Jurkat, Clone E6-1 (cell line): ENCODE results near the gene NINJ2.
A peak's percentile ranks its signal among the peaks of the same experiment; 100 is the strongest.

Experiments used
- DNase-seq: peaks from one replicate; pipeline ENCODE4 v3.0.0-alpha.2; 2011; ENCODE audit warnings: low read depth, low spot score
- H3K4me3 ChIP-seq: 2 replicates; pipeline ENCODE4 v1.5.1; 2011; ENCODE audit warnings: mild to moderate bottlenecking, low read length, control low read depth, moderate library complexity

The NINJ2 gene

GRCh38 chr12:675562-675961 is 12.3 kb upstream of the NINJ2 start:
- no peak overlapping the region for H3K4me3 ChIP-seq
- no peak for DNase-seq

DNA sequence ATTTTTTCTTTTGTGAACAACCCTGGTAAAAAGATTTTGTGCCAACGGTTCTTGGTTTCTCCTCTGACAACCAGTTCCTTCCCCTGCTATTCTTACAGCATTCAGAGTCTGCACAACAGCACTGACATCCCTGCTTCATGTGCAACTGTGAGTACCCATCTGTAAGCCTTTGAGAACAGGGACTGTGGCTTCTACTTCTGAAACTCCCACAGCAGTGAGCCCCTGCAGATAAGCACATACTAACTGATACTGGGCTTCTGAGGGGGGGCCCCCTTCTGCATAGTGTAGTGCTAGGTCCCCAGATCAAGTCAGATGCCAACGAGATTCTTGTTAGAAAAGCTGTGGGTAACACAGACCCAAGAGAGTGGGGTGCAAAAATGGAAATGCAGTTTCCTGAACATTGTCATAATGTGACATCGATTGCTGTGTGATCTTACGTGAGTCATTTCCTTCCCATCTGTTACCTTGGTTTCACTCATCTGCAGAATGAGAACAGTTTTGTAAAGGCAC is 11.1 kb upstream of the NINJ2 start:
- DNase-seq = peak; percentile 98

DNA sequence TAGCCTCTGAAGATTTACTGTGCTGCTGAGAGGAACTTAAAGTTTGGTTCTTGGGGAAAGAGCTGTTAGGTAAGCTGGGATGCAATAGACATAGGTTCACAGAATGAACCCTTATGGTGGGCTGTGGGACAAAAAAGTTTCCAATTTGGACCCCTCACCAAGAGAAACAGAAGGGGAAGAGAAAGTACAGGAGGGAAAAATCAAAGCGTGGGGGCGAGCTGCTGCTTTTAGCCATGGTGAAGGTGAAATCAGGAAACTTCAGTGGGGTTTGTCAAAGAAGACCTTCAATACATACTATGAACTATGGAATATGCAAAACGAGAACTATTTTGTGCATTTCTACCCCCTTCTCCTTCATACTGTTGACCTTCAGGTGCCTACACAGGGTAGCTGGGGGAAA is 10.6 kb upstream of the NINJ2 start:
- no peak for DNase-seq
- peak overlapping the region; percentile 38 for H3K4me3 ChIP-seq

More for the DNA sequence above, 11.1 kb upstream of the NINJ2 start:
- H3K4me3 ChIP-seq = peak overlapping the region; percentile 38

GRCh38 chr12:669576-669945 is 6.3 kb upstream of the NINJ2 start:
- no peak for DNase-seq
- H3K4me3 ChIP-seq = no peak overlapping the region

GRCh38 chr12:668090-668481 is 4.8 kb upstream of the NINJ2 start:
- no peak overlapping the region for H3K4me3 ChIP-seq
- DNase-seq = no peak

DNA sequence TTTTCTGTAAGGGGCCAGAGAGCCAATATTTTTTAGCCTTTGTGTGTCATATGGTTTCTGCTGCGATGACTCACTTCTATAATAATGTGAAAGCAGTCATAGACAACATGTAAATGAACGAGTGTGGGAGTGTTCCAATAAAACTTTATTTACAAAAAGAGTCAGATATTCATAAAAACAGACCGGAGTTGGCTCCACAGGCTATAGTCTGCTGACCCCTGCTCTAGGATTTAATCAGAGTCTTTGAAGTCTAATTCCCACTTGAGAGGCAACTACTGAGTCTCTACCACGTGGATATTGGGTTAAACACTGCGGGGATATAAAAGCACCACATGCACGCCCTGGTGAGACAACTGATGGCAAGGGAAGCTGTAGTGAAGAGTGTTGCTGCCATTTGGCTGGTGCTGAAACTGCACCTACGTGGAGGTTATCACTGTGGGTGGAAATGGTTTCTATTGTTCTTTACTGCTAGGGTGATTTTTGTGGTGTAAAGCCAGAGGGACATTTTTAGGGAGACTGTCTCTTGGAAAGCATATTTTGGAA is 3.6 kb upstream of the NINJ2 start:
- H3K4me3 ChIP-seq = no peak overlapping the region
- no peak for DNase-seq

DNA sequence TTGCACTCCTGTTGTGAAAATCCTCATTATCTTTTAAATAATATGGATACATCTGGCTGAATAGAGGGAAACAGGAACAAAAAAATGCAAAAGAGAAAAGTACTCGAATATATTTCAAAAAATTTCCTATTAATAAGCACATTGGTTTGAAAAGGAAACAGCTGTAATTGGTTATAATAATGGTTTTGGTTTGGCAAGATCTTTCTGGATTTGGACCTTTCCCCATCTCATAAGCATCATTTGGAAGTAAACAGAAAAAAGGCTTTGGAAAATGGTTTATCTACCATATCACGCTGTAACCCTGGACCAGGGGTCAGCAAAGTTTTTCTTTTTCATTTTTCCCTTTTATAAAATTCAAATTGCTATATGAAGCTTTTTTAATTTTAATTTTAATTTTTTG is 2.8 kb upstream of the NINJ2 start:
- H3K4me3 ChIP-seq = no peak overlapping the region
- no peak for DNase-seq

DNA sequence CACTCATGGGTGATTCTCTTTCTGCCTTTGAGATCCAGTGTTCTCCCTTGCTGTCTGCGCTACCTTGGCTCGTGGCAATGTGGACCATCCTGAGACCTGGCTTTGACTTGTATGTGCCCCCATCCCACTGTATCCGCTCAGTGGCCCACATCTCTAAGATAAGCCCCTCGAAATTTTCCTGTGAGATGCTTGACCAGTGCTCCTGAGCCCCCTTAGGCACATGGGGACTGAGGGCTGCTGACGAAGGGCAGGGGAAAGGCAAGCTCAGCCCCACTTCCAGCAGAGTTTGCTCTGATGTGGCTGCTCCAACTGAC is 1.5 kb upstream of the NINJ2 start:
- DNase-seq = no peak
- H3K4me3 ChIP-seq = no peak overlapping the region

DNA sequence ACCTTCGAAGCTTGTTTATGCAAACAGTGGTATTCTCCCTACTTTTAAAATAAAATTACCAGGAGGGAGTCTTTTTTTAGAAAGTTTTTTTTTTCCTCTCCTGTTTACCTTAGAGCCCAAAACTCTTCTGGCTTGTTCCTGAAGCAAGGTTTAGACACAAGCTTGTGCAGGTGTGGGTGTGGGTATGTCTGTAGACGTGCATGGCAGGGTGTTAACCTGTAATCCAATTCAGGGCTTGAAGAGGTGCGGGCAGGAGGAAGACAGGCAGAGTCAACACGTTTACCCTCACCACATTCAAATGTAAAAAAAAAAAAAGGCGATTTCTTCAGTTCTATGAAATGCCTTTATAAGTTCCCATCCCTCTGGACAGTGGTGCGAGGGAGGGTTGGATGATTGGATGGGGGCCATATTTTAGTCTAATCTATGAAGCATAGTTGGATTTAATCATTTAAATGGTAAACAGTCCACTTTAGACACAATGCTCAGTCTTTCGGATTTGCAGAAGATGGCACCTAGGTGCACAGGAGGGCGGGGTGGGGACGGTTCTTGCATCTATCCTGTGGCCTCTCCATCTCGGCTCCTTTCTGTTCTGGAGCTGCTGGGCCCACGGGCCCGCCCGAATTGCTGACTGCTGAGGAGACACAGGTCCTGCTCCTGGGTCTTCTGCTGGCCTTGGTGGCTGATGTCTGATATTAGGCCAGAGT is 982 bp upstream of the NINJ2 start:
- H3K4me3 ChIP-seq = no peak overlapping the region
- no peak for DNase-seq

GRCh38 chr12:662566-663292 is 516 bp downstream of the NINJ2 start:
- peak overlapping the region; percentile 37 for H3K4me3 ChIP-seq
- no peak for DNase-seq

DNA sequence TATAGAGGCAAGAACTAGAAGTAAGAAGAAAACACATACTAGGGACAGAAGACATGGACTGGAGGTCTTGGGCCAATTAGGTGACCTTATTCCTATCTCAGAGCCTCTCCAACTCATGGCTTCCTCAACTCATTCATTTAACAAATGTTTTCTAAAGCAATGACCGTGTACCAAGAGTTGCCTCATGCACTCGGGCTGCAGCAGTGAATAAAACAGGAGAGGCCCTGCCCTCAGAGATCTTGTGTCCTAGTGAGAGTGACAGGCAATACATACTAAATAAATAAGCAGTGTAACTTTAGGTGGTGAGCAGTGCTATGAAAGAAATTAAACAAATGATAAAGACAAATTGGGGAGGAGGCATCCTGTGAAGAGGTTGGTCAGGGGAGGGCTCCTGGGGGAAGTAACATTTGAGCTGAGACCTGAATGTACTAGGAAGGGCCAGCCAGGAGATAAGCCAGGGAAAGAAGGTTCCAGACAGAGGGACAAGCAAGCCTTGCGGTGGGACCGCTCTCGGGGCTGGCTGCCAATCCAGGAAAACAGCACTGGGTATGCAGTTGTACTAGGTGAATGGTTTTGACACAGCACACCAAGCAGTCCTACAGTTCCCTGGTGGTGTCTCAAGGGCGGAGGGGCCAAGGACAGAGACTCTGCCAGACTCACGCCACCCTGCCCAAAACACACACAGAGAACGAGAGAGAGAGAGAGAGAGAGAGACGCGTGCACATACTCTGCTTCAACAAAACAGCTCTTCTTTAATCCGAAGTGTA is 1.3 kb downstream of the NINJ2 start:
- no peak for DNase-seq
- H3K4me3 ChIP-seq = no peak overlapping the region

DNA sequence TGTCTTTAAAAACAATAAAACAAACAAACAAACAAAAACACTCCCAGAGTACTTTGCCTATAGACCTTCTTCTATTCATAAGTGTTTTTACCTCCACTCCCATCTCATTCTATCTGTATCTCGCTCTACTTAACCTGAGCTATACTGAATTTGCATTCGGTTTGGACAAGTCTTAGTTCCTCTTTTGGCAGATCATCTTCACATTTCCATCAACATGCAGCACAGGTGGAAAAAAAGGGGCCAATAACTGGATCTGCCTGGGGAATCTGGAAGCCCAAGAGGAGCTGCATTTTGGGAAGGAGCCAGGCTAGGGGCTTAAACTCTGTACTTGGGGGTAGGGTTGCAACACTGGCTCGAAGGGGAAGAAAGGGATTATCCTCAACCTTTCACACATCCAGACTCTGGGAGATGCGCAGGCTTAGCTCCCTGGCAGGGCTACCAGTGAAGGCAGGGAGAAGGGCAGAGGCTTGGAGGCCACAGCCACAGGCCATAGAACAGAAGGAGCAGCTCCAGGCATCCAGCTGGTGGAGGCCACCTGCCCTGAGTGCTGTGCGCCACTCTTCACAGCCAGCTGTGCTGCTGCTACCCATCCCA is 4.1 kb downstream of the NINJ2 start:
- no peak overlapping the region for H3K4me3 ChIP-seq
- no peak for DNase-seq

DNA sequence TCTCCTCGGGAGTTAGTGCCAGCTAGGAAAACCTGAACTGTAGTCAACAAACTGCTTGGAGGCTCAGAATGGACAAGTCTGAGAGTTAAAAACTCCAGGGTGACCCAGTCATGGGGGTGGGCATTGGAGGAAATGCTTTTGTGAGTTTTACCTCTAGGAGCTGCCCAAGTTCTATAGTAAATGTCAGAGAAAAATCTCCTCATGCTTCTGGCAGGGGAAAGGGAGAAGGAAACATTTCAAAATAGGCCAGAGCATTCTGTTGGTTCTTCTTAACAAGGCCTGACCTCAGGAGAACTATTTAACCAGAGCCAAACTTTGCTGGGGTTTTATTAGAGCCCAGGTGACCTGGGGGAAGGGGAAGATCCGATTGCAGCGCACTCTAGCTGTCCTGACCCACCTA is 12.3 kb downstream of the NINJ2 start:
- no peak overlapping the region for H3K4me3 ChIP-seq
- DNase-seq = no peak

GRCh38 chr12:647385-648085 is 15.7 kb downstream of the NINJ2 start:
- DNase-seq = no peak
- H3K4me3 ChIP-seq = no peak overlapping the region

DNA sequence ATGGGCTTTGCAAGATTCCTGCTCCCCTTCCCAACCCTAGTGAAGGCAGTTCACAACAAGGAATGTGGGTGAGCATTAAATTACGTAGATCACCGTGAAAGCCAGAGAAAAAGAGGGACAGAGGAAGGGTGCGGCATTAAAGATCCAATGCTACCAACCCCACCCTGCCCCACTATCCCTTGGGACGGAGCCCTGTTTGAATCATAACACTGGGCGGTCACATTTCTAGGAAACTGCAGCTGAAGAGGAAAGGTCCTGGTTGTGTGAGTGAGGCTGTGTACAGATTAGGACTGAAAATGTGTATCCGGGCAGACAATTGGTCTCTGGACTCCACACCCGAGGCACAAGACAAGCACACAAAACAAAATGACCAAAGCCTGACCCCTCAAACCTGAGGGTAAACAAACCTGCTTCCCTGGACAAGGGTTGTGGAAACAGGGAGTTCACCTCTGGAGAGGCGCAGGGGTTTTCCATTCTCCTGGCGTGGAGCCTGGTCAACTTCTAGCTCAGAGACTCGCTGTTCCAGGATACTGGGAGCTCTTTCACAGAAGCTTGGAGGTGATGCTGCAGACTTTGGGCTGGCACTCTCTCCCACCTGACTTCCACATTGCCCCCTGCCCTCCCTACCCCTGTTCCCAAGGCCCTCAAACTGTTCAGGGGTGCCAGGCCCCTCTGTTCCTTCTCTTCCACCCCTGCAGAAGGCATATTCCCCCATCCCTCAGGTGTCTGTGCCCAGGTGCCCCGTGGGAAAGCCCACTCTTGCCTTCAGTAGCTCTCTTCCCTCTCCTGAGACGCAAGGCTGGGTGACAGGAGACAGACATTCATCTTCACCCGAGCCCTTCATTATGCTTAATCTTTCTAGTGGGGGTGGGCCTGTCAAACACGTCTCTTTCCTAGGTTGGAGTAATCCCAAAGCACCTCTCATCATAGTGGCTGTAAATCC is 16.5 kb downstream of the NINJ2 start:
- H3K4me3 ChIP-seq = no peak overlapping the region
- no peak for DNase-seq

DNA sequence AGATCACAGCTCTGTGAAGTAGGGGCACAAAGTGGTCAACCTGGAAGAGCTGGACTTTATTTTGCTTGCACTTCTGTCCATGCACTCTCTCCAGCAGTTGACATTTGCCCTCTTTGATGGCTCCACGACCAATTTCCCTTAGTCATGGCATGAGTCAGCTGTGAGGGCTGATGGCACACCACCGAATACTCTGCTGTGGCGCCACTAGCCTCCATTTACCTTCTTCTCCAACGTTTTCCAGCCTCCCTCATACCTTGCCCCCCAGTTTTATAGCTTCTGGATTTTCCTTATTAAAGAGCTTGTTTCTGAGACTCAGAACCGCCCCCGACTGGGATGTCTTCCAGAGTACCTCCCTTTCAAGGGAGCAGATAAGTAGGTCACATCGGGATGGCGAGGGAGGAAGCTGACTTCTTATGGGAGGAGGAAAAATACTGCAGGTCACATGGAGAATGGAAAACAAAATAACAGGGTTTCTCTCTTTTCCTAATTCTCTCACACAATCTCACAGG is 17.6 kb downstream of the NINJ2 start:
- DNase-seq = no peak
- no peak overlapping the region for H3K4me3 ChIP-seq

DNA sequence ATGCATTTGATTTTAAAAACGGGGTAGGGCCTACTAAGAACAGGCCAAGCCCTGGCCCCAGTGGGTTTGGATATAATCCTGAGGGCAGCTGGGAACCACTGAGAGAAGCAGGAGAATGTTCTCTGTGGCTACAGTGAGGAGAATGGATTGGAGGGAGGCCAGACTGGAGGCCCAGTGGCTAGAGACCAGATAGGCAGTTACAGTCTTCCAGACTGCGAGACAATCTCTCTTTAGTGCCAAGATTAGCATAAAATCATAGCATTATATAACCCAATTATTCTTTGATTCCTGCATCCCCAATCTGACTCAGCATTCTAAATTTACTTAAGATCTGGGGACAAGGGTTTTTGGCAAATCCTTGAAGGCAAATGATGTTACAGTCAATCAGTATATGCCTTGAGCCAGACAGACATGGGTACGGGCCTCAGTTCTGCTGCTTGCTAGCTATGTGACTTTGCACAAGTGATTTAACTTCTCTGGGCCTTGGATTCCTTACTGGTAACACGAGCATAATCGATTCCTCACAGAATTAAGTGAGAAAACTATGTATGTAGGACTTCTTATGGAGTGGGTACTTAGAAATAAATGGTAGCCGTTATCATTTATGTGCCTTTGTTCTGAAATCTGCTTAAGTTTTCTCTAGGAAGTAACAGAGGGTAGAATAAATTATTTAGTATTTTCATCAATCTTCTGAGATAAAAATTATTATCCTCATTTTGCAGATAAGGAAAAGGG is 18.3 kb downstream of the NINJ2 start:
- H3K4me3 ChIP-seq = no peak overlapping the region
- no peak for DNase-seq
